GM19395 (cell line): Measurements from ENCODE around the gene GAK.

Experiments used
- ATAC-seq: cut with Tn5 transposase; IDR thresholded peaks from one replicate; pipeline ENCODE4 v1.9.1; 2021; ENCODE audit warnings: mild to moderate bottlenecking, moderate library complexity; ENCODE audit not compliant: unreplicated experiment

GAK gene

GRCh38 chr4:833156-833555 lies 99.0 kb downstream of the GAK start:
- ATAC-seq, result no peak

DNA sequence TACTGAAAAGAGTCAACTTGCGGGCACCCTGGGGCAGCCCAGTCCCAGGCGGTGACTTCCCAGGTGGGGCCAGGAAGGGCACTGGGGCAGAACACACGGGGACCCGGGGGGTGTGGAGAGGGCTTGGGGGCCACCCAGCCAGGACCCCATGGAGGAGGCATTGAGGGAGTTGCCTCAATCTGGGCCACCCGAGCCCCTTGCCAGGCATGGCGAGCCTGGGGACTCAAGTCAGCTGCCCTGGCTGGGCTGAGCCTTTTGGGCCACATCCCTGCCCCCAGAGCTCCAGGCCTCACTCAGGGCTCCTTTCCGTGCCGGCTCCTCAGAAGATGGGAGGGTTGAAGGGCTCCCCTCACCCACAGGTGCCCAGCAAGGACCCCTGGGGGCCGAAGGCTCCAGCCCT lies 99.6 kb downstream of the GAK start:
- ATAC-seq, result no peak

GRCh38 chr4:832108-832507 lies 100.0 kb downstream of the GAK start:
- no peak for ATAC-seq

- ATAC-seq, result no peak
Observed at GRCh38 chr4:831483-831805, 100.7 kb downstream of the GAK start.

DNA sequence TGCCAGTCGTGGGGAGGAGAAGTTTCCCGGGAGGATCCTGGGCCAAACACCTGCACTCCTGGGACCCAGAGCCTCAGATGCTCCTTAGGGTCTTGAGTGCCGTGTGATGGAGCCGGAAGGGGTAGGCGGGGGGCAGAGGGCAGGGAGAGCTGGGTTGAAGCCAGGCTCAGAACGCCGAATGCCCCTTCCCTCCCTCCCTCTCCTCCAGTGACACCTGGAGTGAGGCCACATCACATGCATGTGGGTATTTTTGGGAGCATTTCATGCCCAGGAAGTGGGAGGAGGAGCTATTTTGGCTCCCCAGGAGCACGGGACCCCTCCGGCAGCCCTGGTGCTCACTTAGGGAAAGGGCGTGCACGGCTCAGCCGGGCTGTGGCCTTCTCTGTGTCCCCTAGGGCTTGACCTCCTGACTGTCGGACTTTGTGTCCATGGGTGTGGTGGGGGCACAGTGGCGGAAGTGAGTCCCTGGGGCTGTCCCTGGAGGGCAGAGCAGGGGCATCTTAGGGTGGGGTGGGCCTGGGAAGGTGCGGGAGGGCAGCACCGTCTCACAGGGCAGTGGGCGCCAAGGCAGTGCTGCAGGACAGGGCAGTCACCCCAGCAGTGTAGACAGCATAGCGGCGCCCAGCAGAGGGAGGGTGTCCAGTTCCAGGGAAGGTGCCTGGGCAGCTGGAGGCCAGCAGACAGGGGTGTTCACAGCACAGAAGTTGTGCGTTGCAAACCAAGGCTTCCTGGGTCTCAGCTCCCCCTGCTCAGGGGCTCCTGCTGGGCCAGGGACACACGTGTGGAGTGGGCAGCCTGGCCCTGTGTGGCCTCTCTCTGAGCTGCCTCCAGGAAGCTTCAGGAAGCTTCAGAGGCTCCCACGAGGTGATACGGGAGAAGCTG lies 101.3 kb downstream of the GAK start:
- no peak for ATAC-seq

- ATAC-seq, result no peak
Observed at GRCh38 chr4:829761-830600, 102.1 kb downstream of the GAK start.

DNA sequence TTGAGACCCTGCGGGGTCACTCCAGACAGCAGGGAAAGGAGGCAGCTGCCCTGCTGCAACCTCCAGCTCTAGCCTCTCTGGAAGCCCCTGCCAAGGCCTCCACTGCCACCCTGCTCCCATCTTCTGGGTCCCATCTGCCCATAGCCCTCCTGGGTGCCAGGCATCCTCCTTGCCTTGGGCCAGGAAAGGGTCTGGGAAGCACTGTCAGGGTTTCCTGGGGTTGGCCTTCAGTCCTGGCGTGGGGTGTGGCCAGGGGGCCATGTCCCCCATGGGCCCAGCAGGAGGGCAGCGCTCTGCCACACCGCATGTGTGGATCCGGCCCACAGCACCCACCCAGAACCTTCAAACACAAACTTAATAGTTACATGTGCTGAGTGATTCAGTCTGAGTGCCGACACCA lies 102.8 kb downstream of the GAK start:
- ATAC-seq, result no peak

DNA sequence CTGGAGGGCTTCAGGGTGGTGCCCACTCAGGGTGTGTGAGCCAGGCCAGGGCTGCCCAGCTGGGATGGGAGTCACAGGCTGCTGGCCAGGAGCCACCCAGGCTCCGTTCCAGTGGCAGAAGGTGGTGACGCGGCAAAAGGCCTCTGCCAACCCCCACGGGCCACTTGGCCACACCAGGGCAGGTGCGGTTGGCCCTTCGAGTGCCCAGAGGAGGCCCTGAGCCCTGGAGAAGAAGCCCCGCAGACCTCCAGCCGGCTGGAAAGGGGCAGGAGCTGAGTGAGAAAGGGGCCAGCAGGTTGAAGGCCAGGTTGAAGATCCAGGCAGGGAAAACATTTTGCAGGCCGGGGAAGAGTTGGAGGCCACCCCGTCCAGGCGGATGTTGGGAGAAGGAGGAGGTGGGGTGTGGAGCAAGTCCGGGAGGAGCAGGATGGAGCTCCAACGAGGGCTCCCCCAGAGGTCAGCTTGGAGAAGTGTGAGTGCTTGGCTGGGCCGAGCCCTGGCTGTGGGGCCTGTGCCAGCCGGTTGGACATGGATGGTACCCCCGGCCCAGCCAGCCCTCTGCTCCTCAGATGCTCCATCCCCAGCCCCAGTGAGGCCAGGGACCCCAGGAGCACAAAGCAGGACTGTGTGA lies 103.4 kb downstream of the GAK start:
- ATAC-seq, result no peak

- ATAC-seq, result no peak
Observed at GRCh38 chr4:827209-828081, 104.7 kb downstream of the GAK start.

DNA sequence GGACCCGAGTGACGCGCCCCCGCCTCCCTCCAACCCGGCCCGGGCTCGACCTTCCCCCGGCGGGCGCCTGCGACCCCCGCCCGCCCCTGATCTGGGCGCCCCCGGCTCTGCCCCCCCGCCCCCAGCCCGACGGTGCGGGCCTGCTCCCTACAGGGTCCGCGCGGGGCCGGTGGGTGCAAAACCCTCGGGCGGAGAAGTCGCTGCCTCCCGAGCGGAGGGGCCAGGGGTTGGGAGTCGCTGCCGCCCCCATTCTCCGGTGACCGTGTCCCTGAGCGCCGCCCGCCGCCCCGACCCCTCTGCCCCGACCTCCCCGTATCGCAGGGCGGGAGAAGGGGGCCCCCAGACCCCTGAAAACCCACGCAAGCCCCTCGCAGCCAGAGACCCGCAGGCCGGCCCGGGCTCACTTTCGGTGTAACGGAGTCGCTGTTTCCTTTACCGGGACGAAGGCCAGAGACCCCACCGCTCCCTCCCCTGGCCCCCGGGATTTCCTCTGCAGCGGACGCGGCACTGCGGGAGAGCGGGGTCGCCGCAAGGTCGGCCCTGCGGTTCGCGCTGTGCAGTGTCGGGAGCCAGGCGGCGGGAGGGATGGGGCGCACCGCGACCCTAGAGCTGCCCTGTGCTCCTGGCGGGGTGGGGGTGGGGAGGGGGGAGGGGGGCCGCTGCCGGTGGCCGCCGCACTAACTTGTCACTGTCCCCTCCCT lies 105.5 kb downstream of the GAK start:
- no peak for ATAC-seq

DNA sequence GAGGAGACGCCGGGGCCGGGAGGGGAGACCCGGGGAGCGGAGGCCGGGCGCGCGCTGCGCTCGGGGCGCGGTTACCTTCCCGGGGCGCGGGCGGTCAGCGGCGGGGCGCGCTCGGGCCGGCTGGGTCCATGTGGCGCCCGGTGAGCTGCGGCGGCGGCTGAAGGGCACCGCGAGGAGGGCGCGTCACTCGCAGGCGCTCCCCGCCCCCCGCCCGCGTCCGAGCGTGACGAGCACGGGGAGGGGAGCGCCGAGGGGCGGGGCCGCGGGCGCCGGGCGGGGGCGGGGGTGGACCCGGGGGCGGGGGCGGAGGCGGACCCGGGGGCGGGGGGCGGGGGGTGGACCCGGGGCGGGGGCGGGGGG lies 106.2 kb downstream of the GAK start, which contains the start of gene CPLX1:
CPLX1 (minus strand) TSS at position 159 of the 360 bp plus-strand sequence. CDS start 1,607 bp downstream, outside the sequence.
- ATAC-seq, result no peak

DNA sequence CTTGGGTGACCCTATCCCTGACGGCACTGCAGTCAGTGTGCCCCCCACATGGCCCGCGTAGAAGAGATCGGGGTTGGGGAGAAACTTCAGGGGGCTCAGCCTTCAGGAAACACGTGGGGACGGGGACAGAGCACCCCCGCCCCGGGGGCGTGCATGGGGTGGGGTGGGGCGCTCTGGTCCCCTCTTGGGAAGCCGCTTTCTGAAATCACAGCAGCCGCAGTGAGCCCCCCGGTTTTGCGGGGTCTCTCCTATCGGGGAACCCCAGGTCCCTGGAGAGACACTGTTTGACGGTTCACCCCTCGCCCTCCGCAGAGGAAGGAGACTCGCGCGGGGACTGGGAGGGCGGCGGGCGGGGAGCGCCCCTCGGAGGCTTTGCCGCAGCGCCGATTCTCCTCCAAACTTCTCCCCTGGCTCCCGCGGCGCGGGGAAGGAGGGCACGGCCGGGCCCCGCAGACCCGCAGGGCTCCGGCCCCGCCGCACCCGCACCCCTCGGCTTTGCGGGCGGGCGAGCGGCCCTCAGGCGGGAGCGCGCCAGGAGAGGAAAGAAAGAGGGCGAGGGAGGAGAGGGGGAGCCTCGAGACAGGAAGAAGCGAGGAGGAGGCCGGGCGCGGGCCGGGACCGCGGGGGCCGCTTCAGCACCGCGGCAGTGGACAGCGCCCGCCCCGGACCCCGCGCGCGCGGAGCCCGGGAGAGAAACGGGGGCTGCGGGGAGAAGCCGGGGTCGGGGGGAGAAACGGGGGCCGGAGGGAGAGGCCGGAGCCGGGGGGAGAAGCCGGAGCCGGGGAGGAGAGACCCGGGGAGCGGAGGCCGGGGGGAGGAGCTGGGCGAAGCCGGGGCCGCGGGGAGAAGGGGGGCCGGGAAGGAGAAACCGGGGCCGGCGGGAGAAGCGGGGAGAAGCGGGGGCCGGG lies 106.8 kb downstream of the GAK start:
- ATAC-seq, result no peak

DNA sequence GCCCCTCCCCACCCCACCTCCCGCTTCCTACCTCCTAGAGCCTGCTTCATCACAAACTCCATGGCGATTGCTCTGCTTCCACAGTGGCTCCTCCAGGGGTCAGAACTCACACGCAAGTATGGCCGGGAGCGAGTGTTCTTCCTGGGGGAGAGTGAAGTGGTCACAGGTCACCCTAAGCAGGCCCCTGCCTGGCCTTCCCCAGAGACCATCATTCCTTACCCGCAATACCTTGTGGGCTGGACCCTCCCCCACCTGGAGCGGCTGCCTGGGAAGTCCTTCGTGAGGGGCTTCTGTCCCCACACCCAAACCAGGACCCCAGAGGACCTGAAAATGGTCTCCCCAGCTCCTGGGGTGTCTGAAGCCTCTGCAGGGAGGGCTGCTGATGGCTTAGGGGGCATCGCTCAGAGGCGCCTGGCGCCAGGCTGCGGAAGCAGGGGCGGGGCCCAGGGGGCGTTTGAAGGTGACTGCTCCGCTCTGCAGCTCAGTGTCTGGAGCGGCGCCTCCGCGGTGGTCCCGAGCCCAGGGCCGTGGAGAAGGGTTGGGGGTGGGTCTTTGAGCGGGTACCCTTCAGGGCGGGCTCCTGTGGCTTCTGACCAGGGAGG lies 107.6 kb downstream of the GAK start:
- ATAC-seq, result no peak

DNA sequence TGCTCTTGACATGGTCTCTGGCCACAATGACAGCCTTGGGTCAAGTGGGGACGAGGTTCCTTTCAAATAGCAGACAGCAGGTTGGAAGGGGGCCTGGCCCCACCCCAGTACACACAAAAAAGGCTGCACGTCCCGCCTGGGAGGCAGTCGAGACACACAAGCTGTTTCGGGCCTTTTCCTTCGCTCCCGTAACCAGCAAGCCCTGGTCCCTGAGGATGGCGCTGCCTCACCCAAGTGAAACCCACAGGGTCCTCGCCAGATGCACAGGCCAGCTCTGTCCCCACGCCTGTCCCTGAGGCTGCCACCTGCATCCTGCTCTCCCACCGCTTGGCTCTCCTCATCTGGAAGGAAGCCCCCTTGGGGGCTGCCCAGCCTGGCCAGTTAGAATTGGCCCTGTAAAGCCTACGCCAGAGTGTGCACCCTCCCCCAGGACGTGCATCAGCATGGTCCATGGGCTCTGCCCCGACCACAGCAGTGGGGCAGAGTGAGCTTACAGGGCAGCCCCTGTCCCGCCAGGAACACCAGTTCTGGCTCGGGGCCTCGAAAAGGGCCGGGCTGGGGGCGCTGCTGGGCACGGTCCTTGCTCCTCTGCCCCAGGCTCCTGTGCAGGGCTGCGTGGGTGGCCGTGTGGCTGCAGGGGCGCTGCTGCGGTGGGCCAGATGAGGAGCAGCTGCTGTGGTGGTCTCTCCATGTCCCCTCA lies 108.2 kb downstream of the GAK start:
- ATAC-seq, result no peak

DNA sequence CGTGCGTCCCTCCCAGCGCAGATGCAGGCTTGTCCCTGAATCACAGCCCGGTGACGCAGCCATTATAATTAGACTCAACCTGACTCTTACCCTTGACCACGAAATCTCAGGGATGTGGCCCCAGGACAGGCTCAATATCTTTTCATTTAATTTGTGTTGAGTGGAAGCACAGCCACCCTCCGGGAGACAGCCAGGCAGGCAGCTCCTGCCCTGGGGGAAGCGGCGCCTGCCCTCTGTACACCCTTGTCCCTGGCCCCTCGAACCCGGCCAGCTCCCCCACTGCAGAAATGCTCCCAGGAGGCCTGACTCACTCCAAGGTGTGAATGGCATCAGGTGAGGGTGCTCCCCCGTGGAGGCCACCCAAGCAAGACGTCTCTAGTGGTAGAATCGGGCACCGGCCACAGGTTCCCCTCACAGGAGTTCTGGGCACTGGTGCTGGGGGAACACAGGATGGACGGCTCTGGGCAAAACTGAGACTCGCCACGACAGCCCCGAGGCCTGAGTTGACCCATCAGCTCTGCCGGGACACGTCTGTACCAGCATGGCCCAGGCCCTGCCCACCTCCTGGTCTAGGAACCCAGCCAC lies 108.8 kb downstream of the GAK start:
- ATAC-seq, result no peak

DNA sequence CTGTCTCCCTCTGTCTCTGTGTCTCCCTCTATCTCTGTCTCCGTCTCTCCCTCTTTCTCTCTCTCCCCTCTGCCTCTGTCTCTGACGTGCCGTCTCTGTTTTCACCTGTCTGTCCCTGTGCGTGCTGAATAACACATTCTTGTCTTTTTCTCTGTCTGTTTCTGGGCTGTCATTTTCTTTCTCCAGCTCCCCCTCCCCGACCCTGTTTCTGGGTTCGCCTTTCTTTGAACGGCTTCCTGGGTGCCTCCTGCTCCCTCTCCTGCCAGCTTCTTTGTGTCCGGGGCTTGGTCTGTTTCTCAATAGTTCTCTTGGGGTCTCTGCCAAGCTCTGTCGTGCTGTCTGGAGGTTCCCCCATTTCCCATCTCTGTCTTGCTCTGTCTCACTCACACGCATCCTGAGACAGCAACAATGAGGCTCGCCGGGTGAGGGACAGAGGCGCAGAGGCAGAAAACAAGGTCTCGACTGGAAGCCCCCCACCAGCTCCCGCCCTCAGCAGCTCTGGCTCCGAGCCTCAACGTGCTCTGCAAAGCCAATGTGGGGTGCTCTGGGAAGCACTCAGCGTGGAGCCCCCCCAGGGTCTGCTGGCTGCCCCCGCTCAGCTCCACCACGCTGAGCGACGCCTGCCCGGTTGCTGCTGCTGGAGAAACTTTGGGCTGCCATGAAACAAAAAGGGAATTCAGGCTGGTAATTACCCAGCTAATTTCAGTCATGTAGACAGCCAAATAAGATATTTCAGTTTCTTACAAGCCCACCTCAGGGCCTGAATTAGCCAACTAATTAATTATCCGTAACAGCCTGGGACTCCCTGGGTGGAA lies 109.5 kb downstream of the GAK start:
- no peak for ATAC-seq

DNA sequence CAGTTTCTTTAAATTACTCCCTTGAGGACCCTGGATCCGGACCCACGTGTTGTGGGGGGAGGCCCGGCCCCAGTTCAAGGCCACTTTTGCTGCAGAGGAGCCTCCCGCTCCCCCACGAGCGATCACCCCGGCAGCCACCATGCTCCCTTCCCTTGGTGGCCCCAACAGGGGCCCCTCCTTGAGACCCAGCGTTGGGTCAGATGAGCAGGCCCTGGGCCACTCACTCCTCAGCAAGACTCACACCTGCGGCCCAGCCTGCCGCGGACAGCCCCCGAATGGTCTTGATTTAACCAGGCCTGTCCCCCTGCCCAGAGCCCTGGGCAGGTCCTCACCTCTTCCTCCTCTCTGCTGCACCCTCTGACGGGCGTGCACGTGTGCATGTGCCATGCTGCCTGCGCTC lies 110.5 kb downstream of the GAK start:
- no peak for ATAC-seq
